ENCODE data around the gene ANK2. TPM values are rescaled to one million over a fixed set of nuclear protein-coding genes. Genes with fewer than 3 reads are reported as not detected.

ANK2 gene
- total RNA-seq, 2 donors from 2014 or later: 21.3 to 81.6 TPM

DNA sequence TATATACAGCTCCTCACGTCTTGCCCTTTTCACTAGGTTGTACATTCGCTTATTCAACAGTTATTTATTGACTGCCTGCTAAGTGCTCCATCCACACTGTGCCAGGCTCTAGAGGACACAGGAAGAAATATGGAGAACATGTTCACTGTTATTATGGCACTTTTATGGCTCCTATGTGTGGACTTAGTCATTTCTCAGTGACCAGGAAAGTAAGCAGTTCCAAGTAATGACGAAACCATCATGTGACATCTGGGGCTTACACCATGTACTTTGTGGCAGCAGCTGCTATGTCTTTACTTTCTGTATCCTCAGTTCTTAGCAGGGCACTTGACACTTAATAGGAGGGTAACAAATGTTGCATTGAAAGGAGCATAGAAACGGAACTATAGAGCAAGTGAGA is 278.0 kb downstream of the ANK2 start:
- DNase-seq (ENCODE audit: low spot score): no peak

DNA sequence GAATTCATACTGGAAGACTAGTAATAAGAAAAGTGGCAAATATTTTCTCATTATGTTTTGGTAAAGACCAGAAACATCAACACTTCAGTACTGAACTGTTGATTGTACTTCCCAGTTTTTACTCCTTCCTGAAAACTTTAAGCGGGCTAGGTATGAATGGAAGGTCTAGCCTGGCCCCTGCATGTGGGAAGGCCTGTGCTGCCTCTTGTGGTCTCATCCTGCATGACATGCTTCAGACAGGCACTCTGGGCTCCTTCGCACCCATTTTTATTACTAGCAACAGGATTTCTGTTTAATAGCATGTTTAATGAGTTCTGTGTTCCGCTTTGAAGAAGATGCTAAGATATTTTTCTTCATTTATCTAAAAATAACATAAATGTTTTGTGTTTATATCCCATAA is 279.1 kb downstream of the ANK2 start:
- H3K9me3 ChIP-seq: no peaks in the 10 kb centered on the region
- H3K4me1 ChIP-seq (ENCODE audit: control insufficient read depth in 1 of 2, low read depth in 2 of 2): peaks cover 4 to 13% of the 10 kb centered on the region in 2 donors
- no peak overlapping the region for H3K4me3 ChIP-seq
- H3K27me3 ChIP-seq (replicated peaks; ENCODE audit: insufficient read depth): no peaks in the 10 kb centered on the region
- ATAC-seq (ENCODE audit: insufficient number of reproducible peaks, low FRiP score, low read depth) (no peak), DNase-seq (ENCODE audit: low spot score) (no peak)
- TF ChIP-seq, protein P1, sequence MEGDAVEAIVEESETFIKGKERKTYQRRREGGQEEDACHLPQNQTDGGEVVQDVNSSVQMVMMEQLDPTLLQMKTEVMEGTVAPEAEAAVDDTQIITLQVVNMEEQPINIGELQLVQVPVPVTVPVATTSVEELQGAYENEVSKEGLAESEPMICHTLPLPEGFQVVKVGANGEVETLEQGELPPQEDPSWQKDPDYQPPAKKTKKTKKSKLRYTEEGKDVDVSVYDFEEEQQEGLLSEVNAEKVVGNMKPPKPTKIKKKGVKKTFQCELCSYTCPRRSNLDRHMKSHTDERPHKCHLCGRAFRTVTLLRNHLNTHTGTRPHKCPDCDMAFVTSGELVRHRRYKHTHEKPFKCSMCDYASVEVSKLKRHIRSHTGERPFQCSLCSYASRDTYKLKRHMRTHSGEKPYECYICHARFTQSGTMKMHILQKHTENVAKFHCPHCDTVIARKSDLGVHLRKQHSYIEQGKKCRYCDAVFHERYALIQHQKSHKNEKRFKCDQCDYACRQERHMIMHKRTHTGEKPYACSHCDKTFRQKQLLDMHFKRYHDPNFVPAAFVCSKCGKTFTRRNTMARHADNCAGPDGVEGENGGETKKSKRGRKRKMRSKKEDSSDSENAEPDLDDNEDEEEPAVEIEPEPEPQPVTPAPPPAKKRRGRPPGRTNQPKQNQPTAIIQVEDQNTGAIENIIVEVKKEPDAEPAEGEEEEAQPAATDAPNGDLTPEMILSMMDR (IDR thresholded peaks at IDR 0.05): no peak
- H3K27ac ChIP-seq: no peak overlapping the region
- no peaks in the 10 kb centered on the region for H3K36me3 ChIP-seq

More for the DNA sequence above, 278.0 kb downstream of the ANK2 start:
- no peak for ATAC-seq (ENCODE audit: insufficient number of reproducible peaks, low FRiP score, low read depth)
- H3K4me3 ChIP-seq: no peak overlapping the region
- TF ChIP-seq, protein P1 (IDR thresholded peaks at IDR 0.05): no peak
- H3K4me1 ChIP-seq (ENCODE audit: control insufficient read depth in 1 of 2, low read depth in 2 of 2): peaks cover 4 to 13% of the 10 kb centered on the region in 2 donors
- H3K9me3 ChIP-seq: no peaks in the 10 kb centered on the region
- H3K27me3 ChIP-seq (replicated peaks; ENCODE audit: insufficient read depth): no peaks in the 10 kb centered on the region
- no peaks in the 10 kb centered on the region for H3K36me3 ChIP-seq
- no peak overlapping the region for H3K27ac ChIP-seq

DNA sequence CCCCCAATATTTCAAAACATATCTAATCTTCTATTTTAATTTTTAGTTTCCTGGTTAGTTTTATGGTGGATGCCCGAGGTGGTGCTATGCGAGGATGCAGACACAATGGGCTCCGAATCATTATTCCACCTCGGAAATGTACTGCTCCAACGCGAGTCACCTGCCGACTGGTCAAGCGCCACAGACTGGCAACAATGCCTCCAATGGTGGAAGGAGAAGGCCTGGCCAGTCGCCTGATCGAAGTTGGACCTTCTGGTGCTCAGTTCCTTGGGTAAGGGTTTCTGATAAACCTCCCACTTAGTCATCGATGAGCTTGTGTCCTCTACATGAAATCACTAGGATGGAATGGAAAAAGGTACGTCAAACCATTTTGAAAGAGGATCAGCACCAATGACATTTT is 280.7 kb downstream of the ANK2 start:
- ATAC-seq (ENCODE audit: insufficient number of reproducible peaks, low FRiP score, low read depth) (no peak), DNase-seq (ENCODE audit: low spot score) (no peak)
- H3K4me1 ChIP-seq (ENCODE audit: control insufficient read depth in 1 of 2, low read depth in 2 of 2): no peaks in the 10 kb centered on the region
- TF ChIP-seq, protein P1 (IDR thresholded peaks at IDR 0.05): no peak
- no peaks in the 10 kb centered on the region for H3K36me3 ChIP-seq
- no peaks in the 10 kb centered on the region for H3K9me3 ChIP-seq
- H3K27ac ChIP-seq: no peak overlapping the region
- H3K27me3 ChIP-seq (replicated peaks; ENCODE audit: insufficient read depth): no peaks in the 10 kb centered on the region
- no peak overlapping the region for H3K4me3 ChIP-seq

DNA sequence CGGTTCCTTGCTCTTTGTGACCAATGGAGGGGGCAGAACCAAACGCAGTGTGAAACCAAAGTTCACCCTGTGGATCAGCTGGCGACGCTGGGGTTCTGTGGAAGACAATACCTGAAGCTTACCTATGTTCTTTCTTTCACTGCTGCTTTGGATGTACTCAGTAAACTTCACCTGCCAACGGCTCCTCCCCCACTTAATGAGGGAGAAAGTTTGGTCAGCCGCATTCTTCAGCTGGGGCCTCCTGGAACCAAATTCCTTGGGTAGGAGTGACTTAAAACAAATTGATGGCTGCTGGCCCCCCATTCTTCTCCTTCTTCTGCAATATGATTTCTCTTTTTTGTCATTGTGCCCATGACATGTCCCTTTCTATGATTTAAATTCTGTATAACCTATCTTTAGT is 282.4 kb downstream of the ANK2 start:
- DNase-seq (ENCODE audit: low spot score) (no peak), ATAC-seq (ENCODE audit: insufficient number of reproducible peaks, low FRiP score, low read depth) (no peak)
- no peaks in the 10 kb centered on the region for H3K27me3 ChIP-seq (replicated peaks; ENCODE audit: insufficient read depth)
- TF ChIP-seq, protein P1 (IDR thresholded peaks at IDR 0.05): no peak
- H3K9me3 ChIP-seq: no peaks in the 10 kb centered on the region
- H3K4me1 ChIP-seq (ENCODE audit: control insufficient read depth in 1 of 2, low read depth in 2 of 2): no peaks in the 10 kb centered on the region
- no peak overlapping the region for H3K27ac ChIP-seq
- no peaks in the 10 kb centered on the region for H3K36me3 ChIP-seq
- no peak overlapping the region for H3K4me3 ChIP-seq

DNA sequence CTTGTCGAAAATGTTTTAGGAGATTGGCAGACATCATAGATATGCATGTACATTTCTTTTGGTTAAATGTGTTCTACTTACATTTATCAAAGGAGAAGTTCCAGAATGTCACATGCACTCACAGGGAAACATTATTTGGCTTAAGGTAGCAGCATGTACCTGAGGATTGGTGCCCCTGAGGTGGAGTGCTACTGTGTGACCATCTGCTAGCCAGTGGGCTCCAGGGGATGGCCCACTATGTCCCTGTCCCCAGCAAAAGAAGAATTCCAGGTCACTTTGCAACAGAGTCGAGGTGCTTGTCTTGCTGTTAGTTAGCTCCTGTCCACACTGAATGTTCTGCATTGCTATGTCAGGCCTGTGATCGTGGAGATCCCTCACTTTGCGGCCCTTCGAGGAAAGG is 283.2 kb downstream of the ANK2 start:
- Histone ChIP-seq H3K27me3 (replicated peaks; ENCODE audit: insufficient read depth) (no peaks in the 10 kb centered on the region), H3K9me3 (no peaks in the 10 kb centered on the region), H3K27ac (no peak overlapping the region), H3K36me3 (no peaks in the 10 kb centered on the region), H3K4me3 (no peak overlapping the region), H3K4me1 (ENCODE audit: control insufficient read depth in 1 of 2, low read depth in 2 of 2) (no peaks in the 10 kb centered on the region)
- no peak for DNase-seq (ENCODE audit: low spot score)
- TF ChIP-seq, protein P1 (IDR thresholded peaks at IDR 0.05): no peak
- no peak for ATAC-seq (ENCODE audit: insufficient number of reproducible peaks, low FRiP score, low read depth)
